ENCODE results near the gene NOSTRIN.
"Not testable (repeated sequence)": the region's sequence is repeated elsewhere in the genome, so short reads cannot be mapped to it uniquely, and the experiment has no call there.

GRCh38 chr2:168867164-168867563 is 64.7 kb downstream of the NOSTRIN start:
- TF ChIP-seq CTCF (IDR thresholded peaks at IDR 0.05; ENCODE audit: extremely low read depth in 1 of 2, insufficient read depth in 1 of 2, low read depth in 1 of 2, low read length in 2 of 2); POLR2A (IDR thresholded peaks at IDR 0.05; ENCODE audit: low read depth, low read length); POLR2AphosphoS5 (IDR thresholded peaks at IDR 0.05; ENCODE audit: insufficient read depth, low read depth, low read length); EZH2 (IDR thresholded peaks at IDR 0.05; ENCODE audit: borderline replicate concordance, low read depth, low read length, severe bottlenecking); MAX (IDR thresholded peaks at IDR 0.05; ENCODE audit: insufficient read depth, insufficient read length); FOS (IDR thresholded peaks at IDR 0.05; ENCODE audit: borderline replicate concordance, insufficient read depth, low read length); JUN (IDR thresholded peaks at IDR 0.05; ENCODE audit: borderline replicate concordance, insufficient read depth, insufficient read length, low read depth): not testable (repeated sequence)
